ENCODE results near the gene SSBP2. TPM values are rescaled to one million over a fixed set of nuclear protein-coding genes. Genes with fewer than 3 reads are reported as not detected.
A peak's percentile ranks its signal among the peaks of the same experiment; 100 is the strongest.

SSBP2 gene
- total RNA-seq, 1 donor, result 34.3 TPM

GRCh38 chr5:81549123-81549522, 201.8 kb downstream of the SSBP2 start:
- no peak for DNase-seq (ENCODE audit: low read depth)
- H3K4me3 ChIP-seq (ENCODE audit: low read depth, low read length), result no peak overlapping the region
- no peak for TF ChIP-seq CTCF (IDR thresholded peaks at IDR 0.05; ENCODE audit: insufficient read depth, low read length)

- DNase-seq (ENCODE audit: low read depth), result no peak
- H3K4me3 ChIP-seq (ENCODE audit: low read depth, low read length), result no peak overlapping the region
- no peak for TF ChIP-seq CTCF (IDR thresholded peaks at IDR 0.05; ENCODE audit: insufficient read depth, low read length)
These were observed 203.9 kb downstream of the SSBP2 start for GRCh38 chr5:81547001-81547400.

GRCh38 chr5:81545911-81546310, 205.0 kb downstream of the SSBP2 start:
- no peak for DNase-seq (ENCODE audit: low read depth)
- no peak for TF ChIP-seq CTCF (IDR thresholded peaks at IDR 0.05; ENCODE audit: insufficient read depth, low read length)
- no peak overlapping the region for H3K4me3 ChIP-seq (ENCODE audit: low read depth, low read length)

- H3K4me3 ChIP-seq (ENCODE audit: low read depth, low read length), result no peak overlapping the region
- TF ChIP-seq CTCF (IDR thresholded peaks at IDR 0.05; ENCODE audit: insufficient read depth, low read length), result no peak
- DNase-seq (ENCODE audit: low read depth), result peak; percentile 6
These were observed 206.4 kb downstream of the SSBP2 start for GRCh38 chr5:81544351-81545018.

- no peak overlapping the region for H3K4me3 ChIP-seq (ENCODE audit: low read depth, low read length)
- DNase-seq (ENCODE audit: low read depth), result no peak
- no peak for TF ChIP-seq CTCF (IDR thresholded peaks at IDR 0.05; ENCODE audit: insufficient read depth, low read length)
These were observed 208.7 kb downstream of the SSBP2 start for GRCh38 chr5:81542242-81542641.

- no peak overlapping the region for H3K4me3 ChIP-seq (ENCODE audit: low read depth, low read length)
These were observed 212.9 kb downstream of the SSBP2 start for GRCh38 chr5:81537905-81538547.

More at GRCh38 chr5:81537905-81538547, 212.9 kb downstream of the SSBP2 start:
- TF ChIP-seq CTCF (IDR thresholded peaks at IDR 0.05; ENCODE audit: insufficient read depth, low read length), result no peak
- no peak for DNase-seq (ENCODE audit: low read depth)
